ENCODE measurements around the gene SLCO1B3.

DNA sequence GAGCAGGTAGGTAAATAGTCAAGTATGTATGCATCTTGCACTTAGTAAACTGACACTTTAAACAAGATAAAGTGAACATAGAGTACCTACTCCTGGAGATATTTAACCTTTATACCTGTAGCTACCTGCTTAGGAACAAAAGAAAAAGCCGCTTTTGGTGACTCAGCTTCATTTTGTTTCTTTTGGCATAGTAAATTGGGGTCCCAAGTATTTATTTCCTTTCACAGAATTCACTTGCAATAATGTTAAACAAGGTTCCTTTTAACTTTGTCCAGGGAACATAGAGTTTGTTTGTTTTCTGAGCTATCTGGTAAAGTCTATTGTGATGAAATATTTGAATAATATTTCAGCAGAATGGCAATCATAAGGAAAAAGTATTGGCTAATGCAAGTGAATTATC lies 20.0 kb downstream of the SLCO1B3 start:
- TF ChIP-seq, protein P1, sequence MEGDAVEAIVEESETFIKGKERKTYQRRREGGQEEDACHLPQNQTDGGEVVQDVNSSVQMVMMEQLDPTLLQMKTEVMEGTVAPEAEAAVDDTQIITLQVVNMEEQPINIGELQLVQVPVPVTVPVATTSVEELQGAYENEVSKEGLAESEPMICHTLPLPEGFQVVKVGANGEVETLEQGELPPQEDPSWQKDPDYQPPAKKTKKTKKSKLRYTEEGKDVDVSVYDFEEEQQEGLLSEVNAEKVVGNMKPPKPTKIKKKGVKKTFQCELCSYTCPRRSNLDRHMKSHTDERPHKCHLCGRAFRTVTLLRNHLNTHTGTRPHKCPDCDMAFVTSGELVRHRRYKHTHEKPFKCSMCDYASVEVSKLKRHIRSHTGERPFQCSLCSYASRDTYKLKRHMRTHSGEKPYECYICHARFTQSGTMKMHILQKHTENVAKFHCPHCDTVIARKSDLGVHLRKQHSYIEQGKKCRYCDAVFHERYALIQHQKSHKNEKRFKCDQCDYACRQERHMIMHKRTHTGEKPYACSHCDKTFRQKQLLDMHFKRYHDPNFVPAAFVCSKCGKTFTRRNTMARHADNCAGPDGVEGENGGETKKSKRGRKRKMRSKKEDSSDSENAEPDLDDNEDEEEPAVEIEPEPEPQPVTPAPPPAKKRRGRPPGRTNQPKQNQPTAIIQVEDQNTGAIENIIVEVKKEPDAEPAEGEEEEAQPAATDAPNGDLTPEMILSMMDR (IDR thresholded peaks at IDR 0.05; ENCODE audit: low read depth, low read length, missing input control): no peak
- TF ChIP-seq, protein P2, sequence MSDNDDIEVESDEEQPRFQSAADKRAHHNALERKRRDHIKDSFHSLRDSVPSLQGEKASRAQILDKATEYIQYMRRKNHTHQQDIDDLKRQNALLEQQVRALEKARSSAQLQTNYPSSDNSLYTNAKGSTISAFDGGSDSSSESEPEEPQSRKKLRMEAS (IDR thresholded peaks at IDR 0.05): peak; percentile 65
- TF ChIP-seq YY1 (IDR thresholded peaks at IDR 0.05) (peak; percentile 41), TAF1 (conservative IDR thresholded peaks at IDR 0.05) (no peak), RAD21 (IDR thresholded peaks at IDR 0.05) (peak in 1 of 2 donors; percentile 10), FOXA1 (IDR thresholded peaks at IDR 0.05) (peak; percentile 21), SP1 (IDR thresholded peaks at IDR 0.05) (peak; percentile 68), GABPA (IDR thresholded peaks at IDR 0.05 in 1 of 2, conservative IDR thresholded peaks at IDR 0.05 in 1 of 2) (no peak), EGR1 (IDR thresholded peaks at IDR 0.05; ENCODE audit: low read depth in 2 of 2) (no peak), JUND (IDR thresholded peaks at IDR 0.05) (peak; percentile 82 to 84), HNF4A (conservative IDR thresholded peaks at IDR 0.05) (peak; percentile 77 to 85), NR2F2 (IDR thresholded peaks at IDR 0.05) (no peak)
- TF ChIP-seq, protein P3, sequence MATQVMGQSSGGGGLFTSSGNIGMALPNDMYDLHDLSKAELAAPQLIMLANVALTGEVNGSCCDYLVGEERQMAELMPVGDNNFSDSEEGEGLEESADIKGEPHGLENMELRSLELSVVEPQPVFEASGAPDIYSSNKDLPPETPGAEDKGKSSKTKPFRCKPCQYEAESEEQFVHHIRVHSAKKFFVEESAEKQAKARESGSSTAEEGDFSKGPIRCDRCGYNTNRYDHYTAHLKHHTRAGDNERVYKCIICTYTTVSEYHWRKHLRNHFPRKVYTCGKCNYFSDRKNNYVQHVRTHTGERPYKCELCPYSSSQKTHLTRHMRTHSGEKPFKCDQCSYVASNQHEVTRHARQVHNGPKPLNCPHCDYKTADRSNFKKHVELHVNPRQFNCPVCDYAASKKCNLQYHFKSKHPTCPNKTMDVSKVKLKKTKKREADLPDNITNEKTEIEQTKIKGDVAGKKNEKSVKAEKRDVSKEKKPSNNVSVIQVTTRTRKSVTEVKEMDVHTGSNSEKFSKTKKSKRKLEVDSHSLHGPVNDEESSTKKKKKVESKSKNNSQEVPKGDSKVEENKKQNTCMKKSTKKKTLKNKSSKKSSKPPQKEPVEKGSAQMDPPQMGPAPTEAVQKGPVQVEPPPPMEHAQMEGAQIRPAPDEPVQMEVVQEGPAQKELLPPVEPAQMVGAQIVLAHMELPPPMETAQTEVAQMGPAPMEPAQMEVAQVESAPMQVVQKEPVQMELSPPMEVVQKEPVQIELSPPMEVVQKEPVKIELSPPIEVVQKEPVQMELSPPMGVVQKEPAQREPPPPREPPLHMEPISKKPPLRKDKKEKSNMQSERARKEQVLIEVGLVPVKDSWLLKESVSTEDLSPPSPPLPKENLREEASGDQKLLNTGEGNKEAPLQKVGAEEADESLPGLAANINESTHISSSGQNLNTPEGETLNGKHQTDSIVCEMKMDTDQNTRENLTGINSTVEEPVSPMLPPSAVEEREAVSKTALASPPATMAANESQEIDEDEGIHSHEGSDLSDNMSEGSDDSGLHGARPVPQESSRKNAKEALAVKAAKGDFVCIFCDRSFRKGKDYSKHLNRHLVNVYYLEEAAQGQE (IDR thresholded peaks at IDR 0.05): peak; percentile 21
- TF ChIP-seq, protein P4, sequence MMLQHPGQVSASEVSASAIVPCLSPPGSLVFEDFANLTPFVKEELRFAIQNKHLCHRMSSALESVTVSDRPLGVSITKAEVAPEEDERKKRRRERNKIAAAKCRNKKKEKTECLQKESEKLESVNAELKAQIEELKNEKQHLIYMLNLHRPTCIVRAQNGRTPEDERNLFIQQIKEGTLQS (IDR thresholded peaks at IDR 0.05): peak; percentile 68
